Prostate gland (tissue), 2 donors: ENCODE results near the gene ZNF431. TPM values are rescaled to one million over a fixed set of nuclear protein-coding genes. Genes with fewer than 3 reads are reported as not detected.

Source experiments
- DNase-seq: peaks from one replicate; pipeline ENCODE4 v3.0.0-alpha.2; 2019; ENCODE audit warnings: low spot score
- H3K27ac ChIP-seq, 2 donors: fragments of 200-600 bp; sonication (generic); 2 replicates each; pipeline ENCODE4 v1.5.1; 2017 to 2019
- H3K27me3 ChIP-seq: fragments of 200-600 bp; sonication (generic); replicated peaks from 2 replicates; pipeline ENCODE4 v1.5.1; 2019; ENCODE audit not compliant: insufficient read depth
- H3K36me3 ChIP-seq, 2 donors: fragments of 200-600 bp; sonication (generic); 1 replicate in 1 of 2; 2 replicates in 1 of 2; pipeline versions ENCODE4 v1.5.1 to v1.8.1; 2017 to 2019
- H3K4me1 ChIP-seq: fragments of 200-600 bp; sonication (generic); replicated peaks from 2 replicates; pipeline ENCODE4 v1.5.1; 2019
- H3K4me3 ChIP-seq, 2 donors: fragments of 200-600 bp; sonication (generic); 2 replicates each; pipeline ENCODE4 v1.5.1; 2017 to 2019
- H3K9me3 ChIP-seq: fragments of 200-600 bp; sonication (generic); 2 replicates; pipeline ENCODE4 v1.5.1; 2017
- POLR2A ChIP-seq: fragments of 450-650 bp; IDR thresholded peaks from one replicate; pipeline ENCODE4 v1.6.1; 2016; ENCODE audit warnings: antibody characterized with exemption, mild to moderate bottlenecking
- POLR2AphosphoS5 ChIP-seq: sonication (generic); formaldehyde crosslinking; IDR thresholded peaks from one replicate; pipeline ENCODE4 v1.6.1; 2017; ENCODE audit warnings: antibody characterized with exemption
- WGBS: methylation state at CpG from one replicate; pipeline ENCODE4 v1.1.5; 2018; 5-methylcytosine and 5-hydroxymethylcytosine counted together
- intact Hi-C: fragments of 100-400 bp; cut with DNase I; formaldehyde crosslinking; loops from one replicate; pipeline ENCODE4 v1.14.2; 2022
- total RNA-seq, 2 donors: library from RNA; depleted of rRNA; stranded (reverse); fragments of >200 nt; gene quantifications; one replicate each; pipeline ENCODE4 v1.1.0, GENCODE V29; 2016
- TF ChIP-seq, protein P1 (sequence below), 4 experiments: fragments of 200-600 bp in 2 of 4; fragments of 450-650 bp in 2 of 4; sonication (generic) in 2 of 4; IDR thresholded peaks; 1 replicate in 3 of 4; 2 replicates in 1 of 4; pipeline ENCODE4 v1.5.1; 2016 to 2019; ENCODE audit warnings: antibody characterized with exemption in 4 of 4, mild to moderate bottlenecking in 2 of 4, moderate library complexity in 2 of 4

The ZNF431 gene
- total RNA-seq, 2 donors from 2014 or later: 12.7 to 54.7 TPM

DNA sequence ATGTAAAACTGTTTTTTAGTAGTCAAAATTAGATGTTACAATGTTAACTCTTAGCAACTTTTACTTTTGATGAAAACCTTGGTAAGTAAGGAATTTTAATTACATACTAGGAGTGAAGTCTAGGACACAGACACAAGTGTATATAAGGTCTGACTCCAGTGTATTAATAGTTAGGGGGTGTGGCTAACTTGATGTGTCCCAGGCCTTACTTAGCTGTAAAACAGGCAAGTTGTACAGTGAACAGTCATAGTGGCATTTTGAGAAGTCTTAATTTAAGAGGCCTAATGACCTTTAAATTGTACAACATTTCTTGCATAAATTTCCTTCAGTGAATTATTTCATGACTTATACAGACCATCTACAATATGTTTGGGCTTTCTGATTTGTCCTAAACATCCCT is 6.8 kb downstream of the ZNF431 start:
- H3K4me1 ChIP-seq: no peaks in the 10 kb centered on the region
- no peaks in the 10 kb centered on the region for H3K9me3 ChIP-seq
- no peak for TF ChIP-seq POLR2A
- TF ChIP-seq POLR2AphosphoS5: no peak
- TF ChIP-seq, protein P1, sequence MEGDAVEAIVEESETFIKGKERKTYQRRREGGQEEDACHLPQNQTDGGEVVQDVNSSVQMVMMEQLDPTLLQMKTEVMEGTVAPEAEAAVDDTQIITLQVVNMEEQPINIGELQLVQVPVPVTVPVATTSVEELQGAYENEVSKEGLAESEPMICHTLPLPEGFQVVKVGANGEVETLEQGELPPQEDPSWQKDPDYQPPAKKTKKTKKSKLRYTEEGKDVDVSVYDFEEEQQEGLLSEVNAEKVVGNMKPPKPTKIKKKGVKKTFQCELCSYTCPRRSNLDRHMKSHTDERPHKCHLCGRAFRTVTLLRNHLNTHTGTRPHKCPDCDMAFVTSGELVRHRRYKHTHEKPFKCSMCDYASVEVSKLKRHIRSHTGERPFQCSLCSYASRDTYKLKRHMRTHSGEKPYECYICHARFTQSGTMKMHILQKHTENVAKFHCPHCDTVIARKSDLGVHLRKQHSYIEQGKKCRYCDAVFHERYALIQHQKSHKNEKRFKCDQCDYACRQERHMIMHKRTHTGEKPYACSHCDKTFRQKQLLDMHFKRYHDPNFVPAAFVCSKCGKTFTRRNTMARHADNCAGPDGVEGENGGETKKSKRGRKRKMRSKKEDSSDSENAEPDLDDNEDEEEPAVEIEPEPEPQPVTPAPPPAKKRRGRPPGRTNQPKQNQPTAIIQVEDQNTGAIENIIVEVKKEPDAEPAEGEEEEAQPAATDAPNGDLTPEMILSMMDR (IDR thresholded peaks at IDR 0.05): no peak
- no peaks in the 10 kb centered on the region for H3K27me3 ChIP-seq
- no peak for DNase-seq
- intact Hi-C loops: no loop called here
- no peak overlapping the region for H3K4me3 ChIP-seq
- H3K27ac ChIP-seq: no peak overlapping the region
- no peaks in the 10 kb centered on the region for H3K36me3 ChIP-seq

DNA sequence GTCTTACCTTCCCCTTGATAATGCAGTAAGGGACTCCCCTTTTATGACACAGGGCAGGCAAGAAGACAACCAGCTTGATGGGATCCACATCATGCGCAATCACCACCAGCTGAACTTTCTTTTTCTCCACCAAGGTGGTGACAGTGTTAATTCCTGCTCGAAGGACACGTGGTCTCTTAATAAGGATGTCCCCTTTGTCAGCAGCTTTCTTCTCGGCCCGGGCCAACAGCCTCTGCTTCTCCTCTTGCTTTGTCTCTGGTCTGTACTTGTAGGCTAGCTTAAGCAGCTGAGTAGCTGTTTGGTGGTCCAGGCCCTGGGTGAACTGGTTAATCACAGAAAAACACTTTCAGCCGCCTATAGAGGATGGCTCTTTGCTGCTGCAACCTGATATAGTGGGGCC is 8.0 kb downstream of the ZNF431 start:
- Histone ChIP-seq H3K4me3 (no peak overlapping the region), H3K27me3 (no peaks in the 10 kb centered on the region), H3K27ac (no peak overlapping the region), H3K36me3 (no peaks in the 10 kb centered on the region), H3K9me3 (no peaks in the 10 kb centered on the region), H3K4me1 (no peaks in the 10 kb centered on the region)
- DNase-seq: no peak
- TF ChIP-seq, protein P1 (IDR thresholded peaks at IDR 0.05): no peak
- TF ChIP-seq POLR2AphosphoS5 (no peak), POLR2A (no peak)
- 95% methylated on average over 6 of the region's 6 CpGs for WGBS
- intact Hi-C loops: no loop called here

DNA sequence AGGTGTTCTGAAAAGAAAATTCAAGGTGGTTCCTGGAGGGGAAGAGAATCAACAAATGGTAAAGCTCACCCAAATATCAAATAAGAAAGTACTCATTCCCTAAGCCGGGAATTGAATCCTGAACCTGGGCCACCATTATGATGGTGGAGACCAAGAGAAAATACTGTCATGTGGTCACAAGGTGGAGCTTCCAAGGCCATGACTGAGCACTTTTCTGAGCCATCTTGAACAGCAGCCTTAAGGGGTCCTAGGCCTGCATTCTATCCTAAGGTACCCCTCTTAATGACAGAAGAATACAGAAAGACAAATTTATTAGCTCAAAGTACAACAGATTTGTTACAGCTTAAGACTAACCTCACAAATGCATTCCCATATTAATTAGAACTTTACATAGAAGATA is 9.6 kb downstream of the ZNF431 start:
- no peak for DNase-seq
- Histone ChIP-seq H3K36me3 (no peaks in the 10 kb centered on the region), H3K27ac (no peak overlapping the region), H3K4me3 (no peak overlapping the region), H3K27me3 (no peaks in the 10 kb centered on the region), H3K9me3 (no peaks in the 10 kb centered on the region), H3K4me1 (no peaks in the 10 kb centered on the region)
- intact Hi-C loops: no loop called here
- WGBS: 97% methylated on average over 1 of the region's 1 CpG
- no peak for TF ChIP-seq POLR2AphosphoS5
- TF ChIP-seq, protein P1 (IDR thresholded peaks at IDR 0.05): no peak
- TF ChIP-seq POLR2A: no peak

DNA sequence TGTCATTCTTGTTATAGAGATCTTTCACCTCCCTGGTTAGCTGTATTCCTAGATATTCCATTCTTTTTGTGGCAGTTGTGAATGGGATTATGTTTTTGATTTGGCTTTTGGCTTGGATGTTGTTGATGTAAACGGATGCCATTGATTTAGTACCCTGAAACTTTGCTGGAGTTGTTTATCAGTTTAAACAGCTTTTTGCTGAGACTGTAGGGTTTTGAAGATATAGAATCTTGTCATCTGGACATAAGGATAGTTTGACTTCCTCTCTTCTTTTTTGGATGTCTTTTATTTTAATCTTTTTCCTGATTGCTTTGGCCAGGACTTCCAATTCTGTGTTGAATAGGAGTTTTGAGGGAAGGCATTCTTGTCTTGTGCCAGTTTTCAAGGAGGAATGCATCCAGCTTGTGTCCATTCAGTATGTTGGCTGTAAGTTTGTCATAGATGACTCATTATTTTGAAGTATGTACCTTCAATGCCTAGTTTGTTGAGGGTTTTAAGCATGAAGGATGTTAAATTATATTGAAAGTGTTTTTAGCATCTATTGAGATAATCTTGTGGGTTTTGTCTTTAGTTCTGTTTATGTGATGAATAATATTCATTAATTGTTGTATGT is 16.8 kb downstream of the ZNF431 start:
- Histone ChIP-seq H3K27ac (no peak overlapping the region), H3K4me1 (no peaks in the 10 kb centered on the region), H3K36me3 (no peaks in the 10 kb centered on the region), H3K27me3 (no peaks in the 10 kb centered on the region), H3K4me3 (no peak overlapping the region), H3K9me3 (no peaks in the 10 kb centered on the region)
- DNase-seq: no peak
- WGBS: 89% methylated on average over 1 of the region's 1 CpG
- intact Hi-C loops: no loop called here
- TF ChIP-seq, protein P1 (IDR thresholded peaks at IDR 0.05): no peak
- TF ChIP-seq POLR2A (no peak), POLR2AphosphoS5 (no peak)

DNA sequence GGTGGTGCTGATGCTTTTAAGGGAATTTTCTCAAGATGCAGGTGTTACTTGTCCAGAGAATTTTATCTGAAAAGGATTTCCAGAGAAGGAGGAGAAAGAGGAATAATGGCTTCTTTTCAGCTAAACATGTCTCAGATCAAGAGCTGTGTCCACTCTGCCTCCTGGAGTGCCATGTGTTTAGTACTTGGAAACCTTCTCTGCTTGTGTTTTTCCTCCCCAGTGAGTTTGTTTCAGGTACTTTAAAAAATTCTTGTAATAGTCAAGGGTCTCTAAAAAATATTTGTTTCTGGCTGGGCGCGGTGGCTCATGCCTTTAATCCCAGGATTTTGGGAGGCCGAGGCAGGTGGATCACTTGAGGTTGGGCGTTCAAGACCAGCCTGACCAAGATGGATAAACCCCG is 22.7 kb downstream of the ZNF431 start:
- no peak overlapping the region for H3K27ac ChIP-seq
- no peak overlapping the region for H3K4me3 ChIP-seq
- H3K4me1 ChIP-seq: no peaks in the 10 kb centered on the region
- intact Hi-C loops: no loop called here
- H3K9me3 ChIP-seq: no peaks in the 10 kb centered on the region
- TF ChIP-seq POLR2A: no peak
- no peak for TF ChIP-seq POLR2AphosphoS5
- TF ChIP-seq, protein P1 (IDR thresholded peaks at IDR 0.05): no peak
- 97% methylated on average over 5 of the region's 5 CpGs for WGBS
- peaks cover 0 to under 1% of the 10 kb centered on the region in 2 donors for H3K36me3 ChIP-seq
- DNase-seq: no peak
- no peaks in the 10 kb centered on the region for H3K27me3 ChIP-seq
